NCI-H1092 (cell line): ENCODE results near the gene CIDEB.

Source experiments
- DNase-seq: peaks from one replicate; lab custom pipeline; 2025; lab: John Stamatoyannopoulos, UW

CIDEB gene

GRCh38 chr14:24290746-24291145, 17.0 kb downstream of the CIDEB start:
- no peak for DNase-seq

- DNase-seq = no peak
Measured at GRCh38 chr14:24289649-24290280, 18.0 kb downstream of the CIDEB start.

GRCh38 chr14:24286996-24287395, 20.8 kb downstream of the CIDEB start:
- DNase-seq = no peak

GRCh38 chr14:24285351-24285750, 22.4 kb downstream of the CIDEB start:
- DNase-seq = no peak

GRCh38 chr14:24284501-24285035, 23.2 kb downstream of the CIDEB start:
- no peak for DNase-seq

GRCh38 chr14:24283796-24284460, 23.8 kb downstream of the CIDEB start:
- DNase-seq = no peak

- no peak for DNase-seq
Measured at GRCh38 chr14:24282736-24283135, 25.0 kb downstream of the CIDEB start.

GRCh38 chr14:24281636-24282035, 26.1 kb downstream of the CIDEB start:
- no peak for DNase-seq

- DNase-seq = no peak
Measured at GRCh38 chr14:24280797-24281460, 26.8 kb downstream of the CIDEB start.

- no peak for DNase-seq
Measured at GRCh38 chr14:24279301-24280186, 28.2 kb downstream of the CIDEB start.

- DNase-seq = no peak
Measured at GRCh38 chr14:24278424-24278823, 29.4 kb downstream of the CIDEB start.

- no peak for DNase-seq
Measured at GRCh38 chr14:24277606-24278321, 30.0 kb downstream of the CIDEB start.

GRCh38 chr14:24277071-24277470, 30.7 kb downstream of the CIDEB start:
- no peak for DNase-seq

GRCh38 chr14:24274101-24274543, 33.7 kb downstream of the CIDEB start:
- no peak for DNase-seq

- DNase-seq = no peak
Measured at GRCh38 chr14:24273422-24273998, 34.3 kb downstream of the CIDEB start.

GRCh38 chr14:24272467-24272866, 35.3 kb downstream of the CIDEB start:
- no peak for DNase-seq

GRCh38 chr14:24271834-24272263, 35.9 kb downstream of the CIDEB start:
- DNase-seq = no peak

GRCh38 chr14:24271134-24271833, 36.5 kb downstream of the CIDEB start, which contains the start of gene RABGGTA:
TSS of gene RABGGTA (minus strand) at chr14:24271597. CDS start at chr14:24271115, 482 bp downstream.
- peak; percentile 84 for DNase-seq

- no peak for DNase-seq
Measured at GRCh38 chr14:24270537-24271133, 37.1 kb downstream of the CIDEB start.
